PC-9 (cell line): ENCODE results near the gene CPED1. TPM values are rescaled to one million over a fixed set of nuclear protein-coding genes. Genes with fewer than 3 reads are reported as not detected.
"Not testable (repeated sequence)": the region's sequence is repeated elsewhere in the genome, so short reads cannot be mapped to it uniquely, and the experiment has no call there.

Experiments
- BruUV-seq: library from RNA; stranded (reverse); fragments of 400-500 nt; replicated peaks from 2 replicates; lab custom pipeline; 2021; lab: Mats Ljungman, UMichigan
- CTCF ChIA-PET: fragments of 300-600 bp; sonication (Branson Sonifier 250); formaldehyde crosslinking; loops from one replicate; lab custom pipeline; 2022; ENCODE audit warnings: antibody characterized with exemption; lab: Charles Lee
- POLR2A ChIA-PET: fragments of 300-600 bp; sonication (Branson Sonifier 250); formaldehyde crosslinking; loops from one replicate; lab custom pipeline; 2022; ENCODE audit warnings: antibody characterized with exemption; ENCODE audit not compliant: unreplicated experiment; lab: Charles Lee
- DNase-seq, 2 experiments: peaks; one replicate each; pipeline versions ENCODE4 v3.0.0 to v3.0.0-alpha.2; 2015 to 2022; ENCODE audit warnings: mixed read lengths in 1 of 2
- H2AFZ ChIP-seq: fragments of 200-600 bp; sonication (generic); 2 replicates; pipeline ENCODE4 v1.8.1; 2017; ENCODE audit warnings: antibody characterized with exemption
- H3F3A ChIP-seq: fragments of 200-600 bp; sonication (generic); 2 replicates; pipeline ENCODE4 v1.8.1; 2017; ENCODE audit warnings: antibody characterized with exemption, mild to moderate bottlenecking, low read depth; ENCODE audit not compliant: insufficient read depth
- H3K27ac ChIP-seq: fragments of 200-600 bp; sonication (generic); 2 replicates; pipeline ENCODE4 v1.6.1; 2016; ENCODE audit warnings: mixed run types
- H3K27me3 ChIP-seq: fragments of 200-600 bp; sonication (generic); 2 replicates; pipeline ENCODE4 v1.6.1; 2016; ENCODE audit warnings: low read depth, mixed run types; ENCODE audit not compliant: insufficient read depth
- H3K36me3 ChIP-seq: fragments of 200-600 bp; sonication (generic); 2 replicates; pipeline ENCODE4 v1.6.1; 2016; ENCODE audit warnings: low read depth, mixed run types
- H3K4me1 ChIP-seq: fragments of 200-600 bp; sonication (generic); replicated peaks from 2 replicates; pipeline ENCODE4 v1.6.1; 2016; ENCODE audit warnings: mixed run types; ENCODE audit not compliant: insufficient read depth
- H3K4me2 ChIP-seq: fragments of 200-600 bp; sonication (generic); 2 replicates; pipeline ENCODE4 v1.6.1; 2017; ENCODE audit warnings: mixed run types
- H3K4me3 ChIP-seq: fragments of 200-600 bp; sonication (generic); 2 replicates; pipeline ENCODE4 v1.6.1; 2016; ENCODE audit warnings: mixed run types
- H3K79me2 ChIP-seq: fragments of 200-600 bp; sonication (generic); 2 replicates; pipeline ENCODE4 v1.6.1; 2017; ENCODE audit warnings: low read depth, mixed run types
- H3K9me2 ChIP-seq: fragments of 200-600 bp; sonication (generic); 2 replicates; pipeline ENCODE4 v1.8.1; 2017; ENCODE audit warnings: mild to moderate bottlenecking; ENCODE audit not compliant: insufficient read depth
- H3K9me3 ChIP-seq: fragments of 200-600 bp; sonication (generic); 2 replicates; pipeline ENCODE4 v1.8.1; 2016; ENCODE audit warnings: low read depth; ENCODE audit not compliant: insufficient read depth
- H4K20me1 ChIP-seq: fragments of 200-600 bp; sonication (generic); 2 replicates; pipeline ENCODE4 v1.8.1; 2017; ENCODE audit not compliant: insufficient read depth
- EZH2 ChIP-seq: fragments of 200-600 bp; sonication (generic); IDR thresholded peaks from 2 replicates; pipeline ENCODE4 v1.8.0; 2017; ENCODE audit warnings: antibody characterized with exemption, low read depth
- intact Hi-C: fragments of 100-400 bp; cut with micrococcal nuclease; formaldehyde crosslinking; loops from one replicate; pipeline ENCODE4 v1.10.0; 2022; ENCODE audit not compliant: unreplicated experiment
- total RNA-seq: library from RNA; stranded (reverse); gene quantifications from 2 replicates; pipeline ENCODE4 v1.2.3, GENCODE V29; 2021
- TF ChIP-seq, protein P1 (sequence below): fragments of 200-600 bp; sonication (generic); conservative IDR thresholded peaks from 2 replicates; pipeline ENCODE4 v1.6.1; 2017; ENCODE audit warnings: mixed run types, antibody characterized with exemption, mild to moderate bottlenecking, moderate library complexity

CPED1 gene
- total RNA-seq, 1 experiment from 2014 or later, result 2.4 TPM

DNA sequence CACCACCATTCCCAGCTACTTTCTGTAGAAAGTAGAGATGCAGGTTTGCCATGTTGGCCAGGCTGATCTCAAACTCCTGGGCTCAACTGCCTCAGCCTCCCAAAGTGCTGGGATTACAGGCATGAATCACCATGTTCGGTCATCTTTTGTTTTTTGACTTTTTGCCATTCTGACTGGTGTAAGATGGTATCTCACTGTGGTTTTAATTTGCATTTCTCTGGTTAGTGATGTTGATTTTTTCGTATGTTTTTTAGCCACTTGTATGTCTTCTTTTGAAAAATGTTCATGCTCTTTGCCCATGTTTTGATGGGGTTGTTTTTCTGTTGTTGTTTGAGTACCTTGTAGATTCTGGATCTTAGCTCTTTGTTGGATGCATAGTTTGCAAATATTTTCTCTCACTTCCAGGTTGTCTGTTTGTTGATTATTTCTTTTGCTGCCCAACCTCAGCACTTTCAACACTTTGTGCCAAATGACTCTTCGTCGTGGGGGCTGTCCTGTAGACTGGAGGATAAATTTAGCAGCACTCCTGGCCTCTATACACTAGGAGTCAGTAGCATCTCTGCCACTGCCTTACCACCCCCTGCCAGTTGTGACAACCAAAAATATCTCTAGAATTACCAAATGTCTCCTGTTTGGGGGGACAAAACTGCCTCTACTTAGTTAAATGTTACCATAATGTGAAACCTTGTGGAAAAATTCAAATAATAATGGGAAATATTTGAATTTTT is 6.5 kb upstream of the CPED1 start:
- Histone ChIP-seq H3K79me2 (no peaks in the 10 kb centered on the region), H3K4me1 (no peaks in the 10 kb centered on the region), H3K36me3 (no peaks in the 10 kb centered on the region), H3K4me2 (no peak overlapping the region), H3K27me3 (no peaks in the 10 kb centered on the region), H3K4me3 (no peak overlapping the region), H3F3A (no peaks in the 10 kb centered on the region), H3K9me3 (no peaks in the 10 kb centered on the region), H4K20me1 (no peaks in the 10 kb centered on the region), H3K27ac (no peak overlapping the region), H2AFZ (no peak overlapping the region), H3K9me2 (no peaks in the 10 kb centered on the region)
- ChIA-PET POLR2A (interaction anchor here (0.6 kb wide), 1 partner anchor 570 kb away, joined by 6 read pairs; no protein-coding TSS in a partner anchor), CTCF (interaction anchor here (0.6 kb wide), 1 partner anchor 306 kb away, joined by 18 read pairs; no protein-coding TSS in a partner anchor)
- intact Hi-C loops, result loop anchor here (10.0 kb wide), 1 partner anchor 353 kb away; no protein-coding TSS in a partner anchor
- no peak for DNase-seq
- BruUV-seq, result no TSS peak
- no peak for TF ChIP-seq EZH2
- TF ChIP-seq, protein P1, sequence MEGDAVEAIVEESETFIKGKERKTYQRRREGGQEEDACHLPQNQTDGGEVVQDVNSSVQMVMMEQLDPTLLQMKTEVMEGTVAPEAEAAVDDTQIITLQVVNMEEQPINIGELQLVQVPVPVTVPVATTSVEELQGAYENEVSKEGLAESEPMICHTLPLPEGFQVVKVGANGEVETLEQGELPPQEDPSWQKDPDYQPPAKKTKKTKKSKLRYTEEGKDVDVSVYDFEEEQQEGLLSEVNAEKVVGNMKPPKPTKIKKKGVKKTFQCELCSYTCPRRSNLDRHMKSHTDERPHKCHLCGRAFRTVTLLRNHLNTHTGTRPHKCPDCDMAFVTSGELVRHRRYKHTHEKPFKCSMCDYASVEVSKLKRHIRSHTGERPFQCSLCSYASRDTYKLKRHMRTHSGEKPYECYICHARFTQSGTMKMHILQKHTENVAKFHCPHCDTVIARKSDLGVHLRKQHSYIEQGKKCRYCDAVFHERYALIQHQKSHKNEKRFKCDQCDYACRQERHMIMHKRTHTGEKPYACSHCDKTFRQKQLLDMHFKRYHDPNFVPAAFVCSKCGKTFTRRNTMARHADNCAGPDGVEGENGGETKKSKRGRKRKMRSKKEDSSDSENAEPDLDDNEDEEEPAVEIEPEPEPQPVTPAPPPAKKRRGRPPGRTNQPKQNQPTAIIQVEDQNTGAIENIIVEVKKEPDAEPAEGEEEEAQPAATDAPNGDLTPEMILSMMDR, result no peak

DNA sequence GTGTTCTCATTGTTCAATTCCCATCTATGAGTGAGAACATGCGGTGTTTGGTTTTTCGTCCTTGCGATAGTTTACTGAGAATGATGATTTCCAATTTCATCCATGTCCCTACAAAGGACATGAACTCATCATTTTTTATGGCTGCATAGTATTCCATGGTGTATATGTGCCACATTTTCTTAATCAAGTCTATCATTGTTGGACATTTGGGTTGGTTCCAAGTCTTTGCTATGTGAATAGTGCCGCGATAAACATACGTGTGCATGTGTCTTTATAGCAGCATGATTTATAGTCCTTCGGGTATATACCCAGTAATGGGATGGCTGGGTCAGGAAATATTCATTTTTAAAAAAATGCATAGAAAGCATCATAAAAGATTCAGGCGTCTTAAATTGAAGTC is 4.9 kb upstream of the CPED1 start:
- H3K4me2 ChIP-seq, H3K27me3 ChIP-seq, CTCF ChIA-PET, H3K79me2 ChIP-seq, BruUV-seq, H3K9me2 ChIP-seq, H3F3A ChIP-seq, H3K36me3 ChIP-seq, H3K27ac ChIP-seq, H4K20me1 ChIP-seq, H3K4me3 ChIP-seq, POLR2A ChIA-PET, DNase-seq, H3K4me1 ChIP-seq, H2AFZ ChIP-seq, H3K9me3 ChIP-seq: not testable (repeated sequence)
- intact Hi-C loops, result loop anchor here (10.0 kb wide), 1 partner anchor 351 kb away; no protein-coding TSS in a partner anchor

DNA sequence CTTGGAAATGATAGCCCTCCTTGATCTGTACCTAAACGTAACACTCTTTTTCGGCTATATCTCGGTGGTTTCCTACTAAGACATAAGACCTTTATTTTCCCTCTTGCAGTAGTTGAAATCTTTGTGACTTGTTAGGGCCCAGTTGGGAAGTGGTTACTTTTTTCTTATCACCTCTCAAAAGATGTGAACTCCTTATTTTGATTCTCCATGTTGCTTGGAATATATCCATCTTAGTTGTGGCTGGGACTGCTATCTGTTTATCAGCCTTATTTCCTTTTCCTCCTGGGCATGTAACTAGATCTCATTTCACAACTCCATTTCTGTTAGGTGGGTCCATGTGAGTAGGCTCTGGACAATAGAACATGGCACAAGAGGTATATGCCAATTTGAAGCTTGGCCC is 4.1 kb upstream of the CPED1 start:
- ChIA-PET CTCF (no interaction called here), POLR2A (no interaction called here)
- Histone ChIP-seq H3K4me1 (peaks cover 10% of the 10 kb centered on the region), H3K79me2 (no peaks in the 10 kb centered on the region), H3K27ac (no peak overlapping the region), H3K4me3 (no peak overlapping the region), H3K36me3 (no peaks in the 10 kb centered on the region), H3K9me3 (no peaks in the 10 kb centered on the region), H3K27me3 (no peaks in the 10 kb centered on the region), H3K9me2 (no peaks in the 10 kb centered on the region), H2AFZ (no peak overlapping the region), H3K4me2 (no peak overlapping the region), H3F3A (no peaks in the 10 kb centered on the region), H4K20me1 (no peaks in the 10 kb centered on the region)
- BruUV-seq, result no TSS peak
- no peak for DNase-seq
- no peak for TF ChIP-seq EZH2
- TF ChIP-seq, protein P1, result no peak
- intact Hi-C loops, result loop anchor here (10.0 kb wide), 1 partner anchor 350 kb away; no protein-coding TSS in a partner anchor
